CD4-positive, alpha-beta T cell treated with Interleukin-17A for 4 hours (primary cell): ENCODE measurements around the gene ANKLE2.

ENCODE experiments used
- DNase-seq: peaks from one replicate; pipeline ENCODE4 v3.0.0-alpha.2; 2020; ENCODE audit warnings: mixed read lengths

Gene ANKLE2

DNA sequence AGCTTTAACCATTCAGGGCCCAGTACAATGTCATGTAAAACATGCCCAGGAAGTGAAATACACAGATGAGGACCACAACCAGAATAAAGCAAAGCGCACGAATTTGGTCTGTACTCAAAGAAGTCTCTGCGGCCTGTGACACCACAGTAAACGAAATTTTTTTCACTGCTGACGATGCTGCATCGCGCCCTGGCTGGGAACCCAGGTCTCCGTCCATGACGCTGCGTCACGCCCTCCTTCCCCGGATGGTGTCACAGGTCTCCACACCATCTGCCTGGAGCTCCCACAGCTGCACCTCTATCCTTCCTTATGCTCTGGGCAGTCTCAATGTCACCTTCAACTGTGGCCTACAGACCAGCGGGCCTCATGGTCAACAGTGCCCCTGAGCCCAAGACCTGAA lies 17.8 kb downstream of the ANKLE2 start:
- no peak for DNase-seq

DNA sequence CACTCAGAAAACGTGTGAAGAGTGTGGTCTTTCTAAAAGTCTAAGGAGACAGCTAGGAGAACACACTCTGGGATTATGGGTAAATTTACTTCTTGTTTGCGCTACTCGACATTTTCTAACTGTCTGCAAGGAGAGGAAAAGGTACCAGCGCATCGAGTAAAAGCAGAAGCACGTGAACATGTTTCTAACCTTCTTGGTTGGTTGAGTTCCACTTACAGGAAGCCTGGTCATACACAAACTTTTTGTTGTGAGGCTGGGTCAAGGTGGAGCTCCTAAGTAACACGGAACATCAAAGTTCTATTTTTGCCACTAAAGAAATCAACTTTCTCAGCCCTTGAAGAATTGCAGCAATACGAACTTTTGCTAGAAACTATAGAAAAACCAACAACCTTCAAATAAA lies 20.0 kb downstream of the ANKLE2 start:
- DNase-seq = no peak

DNA sequence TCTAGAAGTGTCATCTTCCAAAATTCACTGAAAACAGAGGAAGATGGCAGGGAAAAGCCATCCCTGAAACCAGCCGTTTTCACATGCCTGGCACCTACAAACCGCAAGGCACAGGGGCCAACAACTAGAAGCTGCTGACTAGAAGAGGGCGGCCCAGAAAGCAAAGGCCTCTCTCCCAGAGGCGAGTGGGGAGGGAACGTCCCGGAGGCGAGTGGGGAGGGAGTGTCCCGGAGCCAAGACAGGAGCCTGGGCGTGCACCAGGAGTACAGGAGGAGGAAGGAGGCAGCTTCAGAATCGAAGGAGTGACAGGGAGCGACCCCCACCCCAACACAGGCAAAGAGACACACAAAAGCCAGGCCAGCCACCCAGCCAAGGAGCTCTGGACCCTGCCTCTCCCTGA lies 21.0 kb downstream of the ANKLE2 start:
- DNase-seq = no peak

DNA sequence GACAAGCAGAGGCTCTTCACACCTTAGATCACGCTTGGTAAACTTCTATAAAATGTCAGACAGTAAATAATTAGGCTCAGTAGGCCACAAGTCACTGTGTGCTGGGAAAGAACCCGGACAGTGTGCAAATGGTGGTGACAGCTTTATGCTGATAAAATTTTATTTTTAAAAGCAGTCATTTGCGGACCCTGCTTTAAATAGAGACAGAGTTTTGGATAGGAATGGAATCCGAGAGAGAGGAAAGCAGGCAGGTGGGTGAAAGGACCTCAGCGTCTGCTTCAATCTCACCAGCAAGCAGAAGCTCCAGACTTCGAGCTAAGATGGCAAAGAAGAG lies 21.4 kb downstream of the ANKLE2 start:
- DNase-seq = no peak

DNA sequence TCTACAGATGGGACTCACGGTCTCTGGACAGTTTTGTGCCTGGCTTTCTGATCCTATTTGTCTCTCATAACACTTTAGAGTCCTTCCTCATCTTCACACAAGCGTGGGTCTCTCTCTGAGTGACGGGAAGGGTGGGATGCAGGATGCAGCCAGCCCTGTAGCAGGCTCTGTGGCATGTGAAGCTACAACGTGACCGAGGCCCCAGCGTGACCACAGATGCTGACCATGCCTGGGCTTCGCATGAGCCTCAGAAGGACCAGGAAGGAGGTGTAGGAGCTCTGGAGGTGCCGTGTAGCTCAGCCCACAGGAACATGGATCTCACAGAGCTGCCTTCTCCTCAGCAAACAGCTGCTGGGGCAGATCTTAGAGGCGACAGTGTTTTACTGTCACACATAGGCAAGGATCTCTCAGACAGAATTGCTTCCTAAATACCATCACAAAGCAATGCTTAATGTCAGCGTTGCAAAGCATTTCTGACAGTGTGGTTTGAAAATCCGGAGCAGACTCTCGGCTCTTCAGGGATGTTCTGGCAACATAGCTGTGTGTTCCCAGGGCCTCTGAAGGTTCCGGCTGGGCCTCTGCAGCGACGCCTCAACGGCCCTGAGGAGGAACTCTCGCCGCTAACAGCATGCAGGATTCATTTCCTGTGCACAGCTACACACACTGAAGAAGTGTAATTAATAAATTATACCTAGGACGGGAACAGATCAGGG lies 21.9 kb downstream of the ANKLE2 start:
- DNase-seq = no peak

DNA sequence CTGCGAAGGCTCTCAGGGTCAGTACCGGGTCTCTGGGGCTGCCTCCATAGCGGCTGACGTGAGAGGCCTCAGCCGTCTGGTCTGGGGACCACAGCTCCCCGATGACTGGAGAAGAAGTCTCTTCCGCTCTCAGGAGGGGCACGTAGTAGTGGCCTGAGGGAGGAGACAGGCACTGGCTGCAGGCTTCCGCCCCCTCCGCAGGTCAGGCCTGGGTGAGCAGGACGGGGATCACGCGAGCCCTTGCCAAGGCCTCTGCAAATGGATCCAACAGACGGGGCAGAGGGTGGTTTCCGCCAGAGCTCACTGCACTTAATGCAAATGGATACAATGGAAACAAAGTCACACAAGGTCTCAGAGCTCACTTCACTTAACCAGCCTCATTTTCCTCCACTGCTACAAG lies 24.7 kb downstream of the ANKLE2 start:
- DNase-seq = no peak

DNA sequence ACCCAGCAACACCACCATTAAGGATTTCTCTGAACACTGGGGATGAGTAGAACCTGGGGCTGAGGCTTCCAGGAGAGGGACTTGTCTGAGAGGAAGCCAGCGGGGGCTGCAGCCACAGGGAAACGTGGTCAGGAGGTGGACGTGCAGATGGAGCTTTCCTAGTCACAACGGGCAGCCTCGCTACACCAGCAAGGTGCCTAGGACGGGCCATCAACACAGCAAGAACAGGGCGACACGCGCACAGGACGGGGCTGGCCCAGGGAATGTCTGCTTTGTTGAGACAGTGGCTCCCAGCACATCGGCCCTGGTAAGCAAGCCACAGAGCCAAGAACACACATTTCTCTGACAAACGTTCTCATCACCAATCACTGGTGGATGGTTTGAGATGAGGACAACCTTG lies 25.3 kb downstream of the ANKLE2 start:
- no peak for DNase-seq

DNA sequence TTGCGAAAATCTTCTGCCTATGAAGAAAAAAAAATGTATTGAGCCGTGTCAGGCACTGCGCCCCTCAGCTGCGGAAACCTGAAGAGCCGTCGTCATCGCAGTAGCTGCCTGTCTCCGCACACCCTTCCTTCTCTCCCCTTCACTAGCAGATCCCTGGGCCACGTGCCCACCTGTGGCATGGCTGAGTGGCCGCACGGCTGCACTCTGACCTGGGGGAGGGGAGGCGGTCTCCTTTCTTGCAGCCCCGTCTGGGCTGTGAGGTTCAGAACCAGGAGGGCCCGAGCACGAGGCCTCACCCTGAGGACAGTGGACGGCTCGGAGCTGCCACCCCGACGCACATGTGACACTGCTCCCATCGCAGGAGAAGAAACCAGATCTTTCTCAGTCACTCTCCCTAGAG lies 26.1 kb downstream of the ANKLE2 start:
- no peak for DNase-seq

DNA sequence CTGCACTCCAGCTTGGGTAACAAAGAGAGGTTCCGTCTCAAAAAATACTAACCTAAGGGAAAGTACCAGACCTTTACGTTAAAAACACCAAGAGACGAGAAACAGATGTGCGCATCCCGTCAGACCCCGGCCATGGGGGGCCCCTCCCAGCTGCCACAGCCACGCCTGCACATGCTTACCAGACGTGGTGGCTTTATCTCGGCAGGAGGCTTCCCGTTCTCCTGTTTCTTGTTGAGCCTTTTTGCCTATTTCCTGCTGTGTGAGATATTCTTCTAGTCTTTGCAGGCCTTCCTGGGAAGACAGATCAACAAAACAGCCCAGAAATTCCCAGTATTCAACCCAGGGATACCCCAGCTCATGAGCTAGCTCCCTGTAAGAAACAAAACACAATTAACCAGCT lies 27.4 kb downstream of the ANKLE2 start:
- no peak for DNase-seq

DNA sequence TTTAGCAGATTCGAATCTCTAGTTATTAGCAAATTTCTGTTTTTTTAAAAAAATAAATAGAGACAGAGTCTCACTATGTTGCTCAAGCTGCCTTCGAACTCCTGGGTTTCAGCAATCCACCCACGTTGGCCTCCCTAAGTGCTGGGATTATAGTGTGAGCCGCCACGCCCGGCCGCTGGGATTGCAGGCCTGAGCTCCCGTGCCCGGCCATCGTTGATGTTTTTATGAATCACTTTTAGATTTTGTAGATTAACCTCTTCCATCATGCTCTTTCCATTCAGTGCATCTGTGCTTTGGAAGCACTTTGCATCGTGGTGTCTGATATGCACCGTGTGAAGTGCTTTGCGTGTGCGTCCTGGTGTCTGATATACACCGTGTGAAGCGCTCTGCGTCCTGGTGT lies 30.1 kb downstream of the ANKLE2 start:
- no peak for DNase-seq

DNA sequence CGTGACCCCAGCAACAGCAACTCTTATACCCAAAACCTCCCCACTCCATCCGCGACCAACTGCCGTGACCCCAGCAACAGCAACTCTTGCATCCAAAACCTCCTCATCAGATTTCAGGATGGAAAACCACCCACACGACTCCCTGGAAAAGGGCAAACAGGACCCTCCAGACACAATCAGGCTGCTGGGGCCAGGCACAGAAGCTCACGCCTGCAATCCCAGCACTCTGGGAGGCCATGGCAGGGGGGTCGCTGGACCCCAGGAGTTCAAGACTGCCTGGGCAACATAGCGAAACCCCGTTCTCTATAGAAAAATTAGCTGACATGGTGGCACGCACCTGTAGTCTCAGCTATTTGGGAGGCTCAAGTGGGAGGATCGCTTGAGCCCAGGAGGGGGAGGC lies 31.3 kb downstream of the ANKLE2 start:
- no peak for DNase-seq

DNA sequence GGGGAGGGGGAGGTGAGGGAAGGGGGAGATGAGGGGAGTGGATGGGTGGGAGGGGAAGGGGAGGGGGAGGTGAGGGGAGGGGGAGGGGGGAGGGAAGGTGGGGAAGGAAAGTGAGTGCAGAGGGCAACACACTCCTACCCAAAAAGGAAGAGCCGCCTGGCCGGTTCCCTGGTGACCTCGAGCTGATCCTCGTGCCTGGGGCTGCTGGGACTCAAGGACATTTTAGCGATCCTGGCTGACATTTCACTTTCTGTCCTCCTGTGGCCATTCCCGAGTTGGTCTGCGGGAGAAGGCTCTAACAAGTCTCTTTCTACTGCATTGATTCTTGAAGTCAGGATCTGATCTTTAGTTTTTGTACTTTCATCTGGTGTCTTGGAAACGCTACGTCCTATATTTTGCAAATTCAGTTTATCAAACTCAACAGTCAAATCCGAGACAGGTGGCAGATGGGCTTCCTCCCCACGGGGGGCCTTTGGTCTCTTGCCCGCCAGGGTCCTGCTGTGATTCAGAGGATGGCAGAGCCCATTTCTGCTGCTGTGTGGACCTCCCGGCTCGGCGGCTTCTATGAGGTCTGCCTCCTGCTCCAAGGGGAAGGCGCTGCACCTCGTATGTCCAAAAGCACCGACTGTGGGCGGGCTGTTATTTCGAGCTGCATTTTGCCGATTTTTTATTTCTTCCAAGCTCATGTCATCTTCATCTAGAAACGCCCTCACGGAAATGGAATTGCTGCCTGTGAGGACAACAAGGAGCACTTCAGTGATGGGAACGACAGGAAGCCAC lies 31.9 kb downstream of the ANKLE2 start:
- DNase-seq = no peak

DNA sequence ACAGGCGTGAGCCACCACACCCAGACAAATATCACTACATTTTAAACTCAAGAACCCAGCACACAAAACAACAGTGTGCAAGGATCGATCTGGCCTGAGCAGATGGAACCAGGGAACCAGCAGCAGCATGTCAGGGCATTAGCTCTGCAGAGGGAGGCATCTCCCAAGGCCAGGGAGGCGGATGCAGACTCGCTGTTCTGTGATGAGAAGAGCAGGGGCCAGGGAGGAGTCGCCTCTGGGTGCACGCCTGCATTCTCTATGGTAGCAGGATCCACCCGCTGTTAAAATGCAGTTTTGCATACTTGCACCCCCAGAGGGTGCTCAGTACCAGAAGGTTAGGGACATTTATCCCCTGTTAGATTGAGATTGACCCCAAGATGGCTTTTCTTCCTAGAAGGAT lies 33.1 kb downstream of the ANKLE2 start:
- DNase-seq = no peak

DNA sequence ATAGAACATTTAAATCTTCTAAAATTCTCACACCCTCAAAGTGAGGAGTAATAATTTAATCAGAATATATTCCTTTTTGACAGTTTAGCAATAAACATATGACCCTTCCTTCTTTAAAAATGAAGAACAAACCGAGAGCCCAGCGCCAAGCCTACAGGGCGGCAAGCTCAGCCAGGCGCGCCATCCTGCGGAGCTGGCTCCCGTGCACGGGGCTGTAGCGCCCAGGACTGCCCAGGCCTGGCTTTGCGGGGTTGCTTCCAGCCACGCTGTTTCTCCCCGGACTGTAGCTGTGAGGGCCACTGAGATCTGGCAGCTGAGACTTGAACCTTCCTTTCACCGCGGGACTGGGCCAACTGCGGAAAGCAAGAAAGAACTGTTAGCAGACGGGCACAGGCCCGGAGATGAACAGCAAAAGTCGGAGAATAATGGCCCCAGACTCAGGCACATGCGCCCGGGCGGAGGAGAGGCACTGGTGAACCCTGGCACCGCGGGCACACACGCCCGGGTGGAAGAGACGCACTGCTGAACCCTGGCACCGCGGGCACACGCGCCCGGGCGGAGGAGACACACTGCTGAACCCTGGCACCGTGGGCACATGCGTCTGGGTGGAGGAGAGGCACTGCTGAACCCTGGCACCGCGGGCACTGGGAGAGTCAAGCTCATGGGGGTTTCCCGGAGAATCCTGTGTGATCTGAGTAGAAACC lies 34.4 kb downstream of the ANKLE2 start:
- no peak for DNase-seq

DNA sequence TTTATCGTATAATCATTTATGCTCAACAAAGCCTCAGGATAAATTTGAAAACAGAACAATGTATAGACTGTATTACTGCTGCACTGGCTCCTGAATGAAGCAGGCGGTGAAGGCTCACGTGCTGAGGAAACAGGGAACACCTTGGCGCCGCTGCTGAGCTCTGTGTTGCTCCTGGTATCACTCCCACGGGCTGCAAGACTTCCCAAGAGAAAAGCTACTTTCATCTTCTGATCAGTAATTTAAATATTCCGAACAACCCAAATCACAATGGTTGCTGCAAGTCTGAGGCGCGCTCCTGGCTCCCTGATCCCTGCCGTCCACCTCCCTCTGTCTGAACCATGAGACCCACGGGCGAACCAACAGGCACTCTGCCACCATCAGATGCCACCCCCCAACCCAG lies 35.2 kb downstream of the ANKLE2 start:
- DNase-seq = no peak

DNA sequence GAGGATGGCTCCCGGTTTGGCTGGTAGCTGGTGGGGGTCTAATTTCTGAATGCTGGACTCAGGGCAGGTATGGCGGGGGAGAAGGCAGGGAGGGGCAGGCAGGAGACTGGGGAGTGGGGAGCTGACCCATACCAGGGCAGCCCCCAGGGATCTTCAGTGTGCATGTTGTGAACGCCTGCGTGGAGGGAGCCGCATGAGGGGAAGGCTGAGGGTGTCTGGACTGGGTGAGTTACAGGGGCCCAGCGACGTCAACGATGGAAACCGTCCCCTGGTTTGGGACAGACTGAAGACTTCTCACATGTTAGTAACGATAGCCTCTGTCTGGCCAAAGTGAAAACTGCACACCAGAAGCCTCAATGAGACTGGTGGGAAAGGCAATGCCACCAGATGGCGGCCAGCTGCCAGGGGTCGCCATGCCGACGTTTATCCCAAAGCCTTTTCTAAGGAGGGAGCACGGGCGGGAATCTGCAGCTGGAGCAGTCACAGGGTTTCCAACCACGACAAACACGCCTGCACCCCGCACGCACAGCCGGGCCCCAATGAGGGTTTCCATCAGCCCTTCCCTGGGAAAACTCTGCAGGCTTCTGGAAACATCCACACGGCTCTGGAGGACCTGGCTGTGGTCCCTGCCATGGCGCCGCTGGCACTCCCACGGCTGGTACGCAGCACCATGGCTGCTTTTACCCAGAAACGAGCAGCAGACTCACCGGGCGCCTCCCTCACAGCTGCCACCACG lies 37.0 kb downstream of the ANKLE2 start:
- no peak for DNase-seq

DNA sequence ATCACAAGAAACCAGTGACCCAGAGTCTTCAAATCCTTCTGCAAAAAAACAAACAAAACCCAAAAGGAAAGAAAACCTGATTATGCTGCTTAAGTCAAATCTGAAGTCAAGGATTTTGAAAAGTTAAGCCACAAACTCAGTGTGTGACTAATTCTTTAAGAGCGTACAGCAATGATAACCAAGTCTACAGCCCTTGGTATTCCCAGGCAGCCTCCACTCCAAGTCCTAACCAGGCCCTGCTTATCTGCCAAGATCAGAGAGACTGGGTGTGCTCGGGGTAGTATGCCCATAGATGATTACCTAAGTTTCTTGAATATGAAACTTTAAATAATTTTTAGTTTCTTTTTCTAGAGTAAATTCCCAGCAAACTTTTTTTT lies 37.9 kb downstream of the ANKLE2 start:
- DNase-seq = no peak

DNA sequence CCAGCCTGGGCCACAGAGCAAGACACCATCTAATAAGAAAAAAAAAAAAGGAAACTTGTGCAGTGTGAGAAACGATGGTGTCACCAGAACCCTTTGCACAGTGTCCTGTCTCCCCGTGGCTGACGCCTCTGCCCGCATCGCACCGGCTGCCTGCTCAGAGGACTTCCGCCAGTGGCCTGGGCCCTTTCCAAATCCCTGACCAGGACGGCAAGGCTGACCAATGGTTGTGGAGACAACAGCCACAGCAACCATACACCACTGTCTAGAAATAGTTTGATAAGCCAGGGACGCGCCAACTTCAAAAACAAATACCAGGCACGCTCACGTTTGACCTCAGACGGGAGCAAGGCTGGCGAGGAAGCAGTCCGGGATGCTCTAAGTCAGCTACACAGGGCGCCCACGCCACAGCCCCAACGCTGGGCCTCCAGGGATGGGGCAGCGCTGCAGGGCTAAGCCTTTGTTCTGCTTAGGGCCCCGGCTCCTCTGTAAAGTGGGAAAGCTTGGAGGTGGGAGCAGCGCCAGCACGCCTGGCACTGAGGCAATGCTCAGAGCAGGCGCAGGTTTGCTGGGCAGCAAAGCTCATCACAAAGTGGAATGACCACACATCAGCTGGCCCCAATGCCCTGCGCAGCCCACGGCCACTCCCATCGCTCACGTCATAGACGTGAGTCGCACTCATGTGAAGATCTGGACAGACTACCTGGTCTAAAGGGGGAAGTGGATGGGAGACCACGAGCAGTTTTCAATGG lies 38.4 kb downstream of the ANKLE2 start:
- DNase-seq = no peak

DNA sequence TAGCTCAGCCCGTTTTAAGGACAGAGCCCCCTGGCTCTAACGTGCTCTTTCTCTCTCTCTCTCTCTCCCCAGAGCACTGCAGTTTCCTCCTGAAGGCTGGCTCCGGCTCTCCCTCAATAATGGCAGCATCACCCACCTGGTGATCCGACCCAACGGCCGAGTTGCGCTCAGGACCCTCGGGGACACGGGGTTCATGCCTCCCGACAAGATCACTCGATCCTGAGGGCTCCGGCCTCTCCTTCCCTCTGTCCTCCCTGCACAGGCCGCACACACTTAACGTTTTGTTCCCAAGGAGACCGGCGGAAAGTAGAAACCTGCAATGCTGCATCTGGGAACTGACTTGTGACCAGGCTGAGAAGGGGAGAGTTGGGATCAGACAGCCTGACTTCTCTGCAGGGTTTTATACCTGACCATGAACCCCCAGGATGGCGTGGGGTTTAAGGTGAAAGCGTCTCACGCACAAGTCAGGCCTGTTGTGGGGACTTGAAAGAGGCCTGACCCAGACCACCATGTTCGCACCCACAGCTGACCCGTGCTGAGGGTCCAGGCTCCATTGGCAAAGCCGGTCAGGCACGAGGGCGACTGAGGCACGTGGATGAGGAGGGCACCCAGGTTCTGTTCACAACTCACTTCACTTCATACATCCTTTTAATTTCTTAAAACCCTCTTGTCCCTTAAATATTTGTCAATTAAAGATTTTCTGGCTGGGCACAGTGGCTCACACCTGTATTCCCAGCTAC lies 40.9 kb downstream of the ANKLE2 start:
- no peak for DNase-seq

DNA sequence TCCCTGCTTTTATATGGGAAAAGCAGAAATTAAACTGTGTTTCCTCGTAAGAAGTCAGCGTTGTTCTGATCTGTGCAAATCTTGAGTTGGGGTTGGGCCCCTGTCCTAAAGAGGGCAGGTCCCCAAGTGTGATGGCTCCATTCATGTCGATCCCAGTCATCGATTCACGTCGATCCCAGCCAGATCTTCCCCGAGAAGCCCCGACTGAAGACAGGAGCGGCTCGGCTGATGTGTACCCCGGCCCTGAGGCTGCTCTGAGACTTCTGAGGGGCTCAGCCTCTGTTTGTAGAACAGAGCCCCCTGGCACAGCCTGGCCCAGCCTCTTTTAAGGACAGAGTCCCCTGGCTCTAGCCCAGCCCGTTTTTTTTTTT lies 41.7 kb downstream of the ANKLE2 start:
- no peak for DNase-seq

DNA sequence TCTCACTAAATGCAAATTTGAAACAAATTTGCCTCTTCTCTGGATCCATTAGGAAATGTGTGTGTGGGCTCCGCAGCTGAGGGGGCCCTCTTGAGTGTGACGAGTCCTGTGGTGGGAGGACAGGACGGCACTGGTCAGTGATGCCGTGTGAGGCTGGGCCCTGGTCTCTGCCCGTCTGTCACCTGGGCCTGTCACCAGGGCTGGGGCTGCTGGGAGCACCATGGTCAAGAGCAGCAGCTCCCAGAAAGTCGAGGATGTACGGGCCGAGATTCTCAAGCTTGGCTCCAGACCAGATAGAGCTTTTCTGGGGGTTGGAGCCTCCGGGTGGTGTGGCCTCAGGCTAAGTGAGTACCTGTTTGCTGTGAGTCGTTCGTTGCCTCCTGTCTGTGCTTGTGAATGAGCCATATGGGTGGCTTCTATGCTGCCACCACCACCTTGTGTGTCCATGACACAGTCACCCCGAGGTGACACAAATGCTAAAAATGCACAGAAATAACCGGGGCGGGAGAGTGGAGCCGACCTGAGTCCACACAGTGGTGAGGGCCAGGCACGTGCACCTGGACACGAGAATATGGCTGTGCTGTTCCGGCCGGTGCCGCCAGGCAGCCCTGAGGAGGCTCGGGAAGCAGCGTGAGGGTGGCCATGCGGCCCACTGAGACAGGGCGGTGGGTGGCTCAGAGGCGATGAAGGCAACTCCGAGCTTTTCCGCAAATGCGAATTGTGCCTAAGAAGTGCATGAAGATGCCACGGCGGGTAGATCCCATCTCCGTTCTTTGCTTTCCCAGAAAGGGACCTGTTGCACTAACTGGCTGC lies 42.3 kb downstream of the ANKLE2 start:
- no peak for DNase-seq
